GM19468 (cell line): ENCODE results near the gene SFXN4.
"Not testable (repeated sequence)": the region's sequence is repeated elsewhere in the genome, so short reads cannot be mapped to it uniquely, and the experiment has no call there.

Experiments used
- ATAC-seq: cut with Tn5 transposase; IDR thresholded peaks from one replicate; pipeline ENCODE4 v1.9.1; 2021; ENCODE audit warnings: mild to moderate bottlenecking, moderate library complexity, moderate number of reproducible peaks; ENCODE audit not compliant: unreplicated experiment; ENCODE audit errors: extremely low read depth

SFXN4 gene

DNA sequence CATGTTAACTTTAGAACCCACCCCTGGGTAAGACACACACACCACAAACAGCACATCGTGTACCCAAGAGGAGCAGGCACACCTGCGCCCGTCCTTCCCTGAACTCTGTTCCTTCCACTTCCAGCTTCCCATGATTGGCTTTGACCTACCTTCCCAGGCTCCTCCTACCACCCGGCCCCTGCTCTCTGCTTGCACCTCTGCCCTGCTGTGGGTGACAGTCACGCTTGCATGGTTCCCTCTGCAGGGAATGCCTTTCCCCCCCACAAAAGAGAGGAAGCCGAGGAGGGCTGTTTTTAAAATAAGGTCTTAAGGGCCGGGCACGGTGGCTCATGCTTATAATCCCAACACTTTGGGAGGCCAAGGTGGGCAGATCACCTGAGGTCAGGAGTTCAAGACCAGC is 16.4 kb downstream of the SFXN4 start:
- no peak for ATAC-seq

DNA sequence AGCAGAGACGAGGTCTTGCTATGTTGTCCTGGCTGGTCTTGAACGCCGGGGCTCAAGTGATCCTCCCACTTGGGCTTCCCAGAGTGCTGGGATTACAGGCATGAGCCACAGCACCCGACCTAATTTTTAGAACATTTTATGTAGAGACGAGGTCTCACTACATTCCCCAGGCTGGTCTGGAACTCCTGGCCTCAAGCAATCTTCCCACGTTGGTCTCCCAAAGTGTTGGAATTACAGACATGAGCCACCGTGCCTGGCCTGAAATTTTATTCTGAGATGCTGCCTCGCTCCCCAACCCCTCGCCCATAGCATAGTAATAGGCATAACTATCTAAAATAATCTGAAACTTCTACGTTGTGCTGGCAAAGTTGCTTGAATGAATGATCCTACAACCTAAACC is 21.9 kb downstream of the SFXN4 start:
- ATAC-seq, result no peak

DNA sequence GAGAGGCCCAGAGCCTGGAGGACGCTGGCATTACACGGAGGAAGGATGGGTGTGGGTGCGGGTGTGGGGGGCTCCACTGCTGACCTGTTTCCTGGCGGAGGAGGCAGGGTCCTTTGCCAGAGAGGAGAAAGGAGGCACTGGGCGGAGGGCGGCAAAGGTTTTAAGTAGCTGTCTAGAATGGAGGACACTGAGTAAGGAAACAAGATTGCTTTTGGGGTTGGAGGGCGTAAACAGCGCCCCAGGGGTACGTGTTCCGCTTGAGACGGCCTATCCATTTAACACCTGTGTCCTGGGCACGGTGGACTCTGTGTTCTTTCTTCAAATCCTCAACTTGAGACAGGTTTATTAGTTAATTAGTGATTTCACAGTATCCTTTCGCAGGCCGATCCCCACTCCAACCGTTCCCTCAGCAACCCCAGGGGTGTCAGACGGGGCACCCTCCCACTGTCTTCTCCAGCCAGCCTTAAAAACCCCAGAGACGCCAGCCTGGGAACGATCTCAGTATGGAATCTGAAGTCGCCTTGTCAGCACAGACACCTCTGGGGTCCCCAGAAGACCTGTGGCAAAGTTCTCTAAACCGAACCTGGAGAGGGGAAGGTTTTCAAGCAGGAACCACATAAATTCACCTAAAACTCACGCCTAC is 24.8 kb downstream of the SFXN4 start:
- no peak for ATAC-seq

DNA sequence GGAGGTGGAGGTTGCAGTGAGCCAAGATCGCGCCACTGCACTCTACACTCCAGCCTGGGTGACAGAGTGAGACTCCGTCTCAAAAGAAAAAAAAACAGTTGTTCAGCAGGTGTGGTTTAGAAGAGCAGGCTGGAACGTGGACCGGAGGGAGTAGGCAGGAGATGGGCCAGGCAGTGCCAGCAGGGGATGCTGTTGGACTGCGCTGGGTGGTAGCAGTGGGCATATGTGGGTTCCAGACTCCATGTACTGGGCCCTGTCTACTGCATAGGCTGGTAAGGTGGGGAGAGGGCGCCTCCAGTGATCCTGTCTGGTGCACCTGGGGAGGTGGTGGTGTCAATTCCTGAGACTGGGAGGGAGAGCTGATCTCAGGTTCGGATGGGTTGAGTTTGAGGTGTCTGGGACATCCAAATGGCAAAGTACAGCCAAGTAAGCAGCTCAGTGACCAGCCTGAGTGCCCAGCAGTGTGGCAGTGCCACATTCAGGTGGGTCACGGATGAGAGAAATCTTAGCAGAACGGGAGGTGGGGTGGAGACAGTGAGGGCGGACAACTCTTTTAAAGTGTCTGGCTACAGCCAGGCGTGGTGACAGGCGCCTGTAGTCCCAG is 25.9 kb downstream of the SFXN4 start:
- ATAC-seq, result no peak

DNA sequence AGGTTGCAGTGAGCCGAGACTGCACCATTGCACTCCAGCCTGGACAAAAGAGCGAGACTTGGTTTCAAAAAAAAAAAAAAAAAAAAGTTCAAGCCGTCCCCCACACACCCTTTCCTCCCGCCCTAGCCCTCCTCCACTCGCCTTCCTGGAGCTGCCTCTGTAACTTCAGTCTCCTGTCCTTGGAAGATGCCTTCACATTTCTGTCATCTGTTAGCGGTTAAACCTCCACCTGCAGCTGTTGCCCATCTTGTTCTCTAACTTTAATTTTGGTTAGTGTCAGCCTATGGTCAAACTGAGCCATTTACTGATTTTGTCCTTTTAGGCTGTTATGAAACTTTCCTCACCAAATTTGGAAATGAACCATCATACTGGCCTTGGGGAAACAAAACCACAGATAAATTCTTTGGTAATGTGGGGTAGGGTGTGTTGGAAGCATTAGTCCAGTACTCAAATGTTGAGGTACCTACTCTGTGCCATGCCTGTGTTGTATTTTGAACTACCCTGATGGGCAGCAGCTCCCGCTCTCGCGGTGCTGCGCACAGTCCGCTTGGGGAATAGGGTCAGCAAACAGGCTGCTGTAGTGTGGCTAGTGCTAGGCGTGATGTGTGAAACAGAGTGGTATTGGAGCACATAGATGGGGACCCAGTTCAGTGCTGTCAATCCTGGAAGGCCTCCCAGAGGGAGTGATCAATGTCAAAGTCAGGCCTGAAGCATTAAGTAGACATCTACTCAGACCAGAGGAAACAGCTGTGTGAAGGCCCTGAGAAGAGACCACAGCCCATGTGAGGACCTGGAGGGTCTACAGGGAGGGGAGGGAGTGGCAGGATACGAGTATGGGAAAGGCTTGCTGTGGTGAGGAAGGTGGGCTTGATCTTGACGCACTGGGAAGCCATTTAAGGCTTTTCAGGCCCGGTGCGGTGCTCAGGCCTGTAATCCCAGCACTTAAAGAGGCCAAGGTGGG is 26.9 kb downstream of the SFXN4 start:
- no peak for ATAC-seq

DNA sequence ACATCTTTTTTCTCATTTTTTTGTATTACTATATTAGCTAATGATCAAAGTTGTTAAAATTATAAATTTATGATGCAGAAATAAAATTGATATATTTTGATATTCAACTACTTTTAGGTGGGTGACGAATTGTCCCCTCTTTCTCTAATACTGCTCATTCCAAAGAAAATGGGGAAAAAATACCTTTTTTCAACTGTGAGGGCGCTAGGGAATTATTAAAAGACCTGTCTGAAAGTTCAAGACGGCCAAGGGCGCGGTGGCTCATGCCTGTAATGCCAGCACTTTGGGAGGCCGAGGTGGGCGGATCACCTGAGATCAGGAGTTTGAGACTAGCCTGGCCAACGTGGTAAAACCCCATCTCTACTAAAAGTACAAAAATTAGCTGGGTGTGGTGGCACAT is 27.6 kb downstream of the SFXN4 start:
- not testable (repeated sequence) for ATAC-seq

DNA sequence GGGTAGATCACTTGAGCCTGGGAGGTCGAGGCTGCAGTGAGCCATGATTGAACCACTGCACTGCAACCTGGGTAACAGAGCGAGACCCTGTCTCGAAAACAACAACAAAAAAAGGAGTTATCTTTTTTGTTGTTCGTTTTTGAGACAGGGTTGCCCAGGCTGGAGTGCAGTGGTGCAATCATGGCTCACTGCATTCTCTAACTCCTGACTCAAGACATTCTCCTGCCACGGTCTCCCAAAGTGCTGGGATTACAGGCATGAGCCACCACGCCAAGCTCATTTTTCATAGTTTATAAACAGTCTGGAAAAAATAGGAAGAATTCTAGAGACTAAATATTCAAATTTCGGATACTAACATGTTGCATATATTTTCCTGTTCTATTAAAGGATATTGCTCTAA is 29.4 kb downstream of the SFXN4 start:
- ATAC-seq, result no peak

DNA sequence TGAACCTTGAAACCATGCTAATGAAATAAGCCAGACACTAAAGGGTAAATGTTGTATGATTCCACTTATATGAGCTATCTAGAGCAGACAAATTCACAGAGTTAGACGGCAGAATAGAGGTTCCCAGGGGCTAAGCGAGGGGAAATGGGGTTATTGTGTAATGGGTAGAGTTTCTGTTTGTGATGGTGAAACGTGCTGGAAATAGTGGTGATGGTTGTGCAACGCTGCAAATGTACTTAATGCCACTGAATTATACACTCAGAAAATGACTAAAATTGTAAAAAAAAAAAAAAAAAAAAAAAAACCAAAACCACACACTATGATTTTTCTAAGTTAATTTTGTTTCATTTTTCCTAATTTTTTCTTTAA is 30.0 kb downstream of the SFXN4 start:
- no peak for ATAC-seq

DNA sequence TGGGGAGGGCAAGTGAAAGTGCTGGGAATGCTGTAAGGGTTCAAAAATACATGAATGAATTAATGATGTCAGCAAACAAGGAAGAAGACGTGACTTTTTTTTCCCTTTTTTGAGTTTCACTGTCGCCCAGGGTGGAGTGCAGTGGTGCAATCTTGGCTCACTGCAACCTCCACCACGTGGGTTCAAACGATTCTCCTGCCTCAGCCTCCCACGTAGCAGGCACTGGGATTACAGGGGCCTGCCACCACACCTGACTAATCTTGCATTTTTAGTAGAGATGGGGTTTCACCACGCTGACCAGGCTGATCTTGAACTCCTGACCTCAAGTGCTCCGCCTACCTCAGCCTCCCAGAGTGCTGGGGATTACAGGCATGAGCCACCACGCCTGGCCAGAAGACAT is 31.6 kb downstream of the SFXN4 start:
- ATAC-seq, result no peak

DNA sequence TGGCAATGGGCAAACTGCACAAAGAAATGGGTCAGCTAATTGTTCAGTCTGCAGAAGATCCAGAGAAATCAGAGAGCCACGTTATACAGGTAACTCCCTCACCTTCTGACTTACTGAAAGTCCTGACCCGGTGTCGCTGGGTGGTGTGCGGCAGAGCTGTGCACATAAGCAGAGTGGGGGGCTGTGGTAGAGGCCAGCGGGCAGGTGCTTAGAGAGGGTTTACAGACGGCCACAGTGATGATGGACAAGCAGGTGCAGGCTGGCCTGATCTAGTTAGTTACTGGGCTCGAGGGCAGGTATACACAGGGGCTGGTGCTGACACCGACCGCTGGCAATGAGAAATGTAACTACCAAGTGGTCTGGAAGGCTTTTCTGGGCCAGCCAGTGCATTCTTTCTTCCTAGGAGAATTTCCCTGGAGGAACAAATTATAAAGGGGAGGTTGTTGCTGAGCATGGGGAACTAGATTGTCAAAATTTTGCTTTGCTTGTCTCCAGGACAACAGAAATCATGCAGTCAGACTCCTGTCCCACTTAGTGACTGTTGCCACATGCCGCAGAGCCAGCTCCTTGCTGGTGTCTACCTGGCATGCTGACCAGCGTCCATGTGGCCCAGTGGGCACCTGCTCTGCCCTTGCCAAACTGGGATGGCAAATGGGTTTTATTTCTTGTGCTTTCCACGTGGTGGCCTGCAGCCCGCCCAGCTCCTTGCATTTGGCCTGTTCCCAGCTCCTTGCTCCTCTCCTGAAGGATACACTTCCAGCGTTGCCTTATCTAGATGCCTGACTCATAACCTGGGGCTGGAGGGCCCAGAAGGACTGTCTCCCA is 32.8 kb downstream of the SFXN4 start:
- ATAC-seq, result no peak

DNA sequence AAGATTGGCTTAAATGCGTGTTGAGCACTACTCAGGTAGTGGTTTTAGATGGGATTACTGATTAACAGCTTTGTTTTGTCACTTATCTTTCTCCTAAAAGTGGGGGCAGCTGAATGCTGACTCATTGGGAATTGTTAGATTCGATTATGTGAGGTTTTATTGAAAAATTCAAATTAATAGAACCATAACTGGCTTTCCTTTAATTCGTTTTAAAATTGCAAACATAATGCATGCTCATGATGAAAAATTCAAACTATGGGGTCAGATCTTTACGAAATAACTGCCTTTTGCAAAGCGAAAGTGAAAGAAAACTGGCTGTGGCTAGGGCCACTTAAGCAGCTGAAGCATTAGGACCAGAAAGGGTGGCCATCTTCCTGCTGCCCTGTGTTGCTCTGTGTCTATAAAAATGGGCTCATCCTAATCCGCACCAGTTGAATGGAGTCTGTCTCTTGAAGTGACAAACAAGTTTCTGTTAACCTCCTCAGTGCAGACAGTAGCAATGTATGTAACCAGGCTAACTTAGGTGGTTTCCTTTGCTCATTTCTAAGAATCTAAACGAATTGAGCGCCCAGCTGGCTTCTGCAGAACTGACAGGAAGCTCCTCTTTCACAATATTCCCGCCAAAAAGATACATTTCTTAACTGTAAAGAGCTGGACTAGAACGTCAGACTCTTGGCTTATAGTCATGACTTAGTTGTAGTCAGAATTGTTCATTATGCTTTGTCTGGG is 33.8 kb downstream of the SFXN4 start:
- no peak for ATAC-seq

DNA sequence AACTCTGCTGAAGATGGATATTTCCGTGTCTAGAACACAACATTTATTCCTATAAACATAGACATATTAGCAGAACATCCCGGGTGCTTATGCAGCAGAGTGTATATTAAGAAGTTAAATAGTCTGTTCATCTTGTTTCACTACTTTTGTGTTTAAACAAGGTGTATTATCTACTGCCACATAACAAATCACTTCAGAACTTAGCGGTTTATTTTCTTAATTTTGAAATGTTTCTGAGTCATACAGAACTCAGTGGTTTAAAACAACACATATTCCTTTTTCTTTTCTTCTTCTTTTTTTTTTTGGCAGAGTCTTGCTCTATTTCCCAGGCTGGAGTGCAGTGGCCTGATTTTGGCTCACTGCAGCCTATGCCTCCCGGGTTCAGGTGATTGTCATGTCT is 35.8 kb downstream of the SFXN4 start:
- ATAC-seq, result no peak

DNA sequence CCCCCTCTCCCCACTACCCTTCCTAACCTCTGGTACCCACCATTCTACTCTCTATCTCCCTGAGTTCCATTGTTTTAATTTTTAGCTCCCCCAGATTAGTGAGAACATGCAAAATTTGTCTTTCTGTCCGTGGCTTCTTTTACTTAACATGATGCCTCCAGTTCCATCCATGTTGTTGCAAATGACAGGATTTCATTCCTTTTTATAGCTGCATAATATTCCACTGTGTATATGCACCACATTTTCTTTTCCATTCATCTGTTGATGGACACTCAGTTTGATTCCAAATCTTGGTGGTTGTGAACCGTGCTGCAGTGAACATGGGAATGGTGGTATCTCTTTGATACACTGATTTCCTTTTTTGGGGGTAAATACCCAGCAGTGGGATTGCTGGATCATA is 39.6 kb downstream of the SFXN4 start:
- no peak for ATAC-seq

DNA sequence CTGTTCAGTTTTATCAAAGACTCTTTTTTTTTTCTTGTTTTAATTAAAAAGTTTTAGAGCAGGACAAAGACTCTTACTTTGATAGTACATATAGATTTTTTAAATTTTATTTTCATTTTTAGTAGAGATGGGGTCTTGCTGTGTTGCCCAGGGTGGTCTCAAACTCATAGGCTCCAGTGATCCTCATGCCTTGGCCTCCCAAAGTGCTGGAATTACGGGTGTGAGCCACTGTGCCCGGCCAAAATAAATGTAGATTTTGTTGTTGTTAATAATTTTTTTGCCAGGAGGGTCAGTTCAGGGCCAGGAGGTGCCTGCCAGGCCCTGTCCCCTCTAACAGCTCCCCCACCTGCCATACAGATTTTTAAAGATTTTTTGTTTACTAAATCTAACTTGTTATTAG is 44.6 kb downstream of the SFXN4 start:
- no peak for ATAC-seq

DNA sequence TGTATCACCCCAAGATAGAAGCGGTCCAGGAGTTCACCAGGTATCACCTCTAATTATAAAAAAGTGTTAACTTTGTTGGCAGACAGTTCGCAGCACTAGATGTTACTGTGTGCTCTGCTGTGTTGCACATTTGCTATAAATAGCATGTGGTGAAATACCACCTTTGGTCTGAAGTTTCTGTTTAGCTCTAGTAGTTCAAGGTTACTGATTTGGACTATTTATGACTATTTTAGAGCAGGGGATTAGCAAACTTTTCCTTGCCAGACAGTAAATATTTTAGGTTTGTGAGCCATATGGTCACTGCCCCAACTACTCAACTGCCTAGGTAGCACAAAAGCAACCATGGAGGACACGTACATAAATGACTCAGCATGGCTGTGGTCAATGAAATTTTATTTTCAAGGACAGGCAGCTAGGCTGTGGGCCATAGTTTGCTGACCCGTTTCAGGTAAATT is 45.1 kb downstream of the SFXN4 start:
- ATAC-seq, result peak; percentile 82

DNA sequence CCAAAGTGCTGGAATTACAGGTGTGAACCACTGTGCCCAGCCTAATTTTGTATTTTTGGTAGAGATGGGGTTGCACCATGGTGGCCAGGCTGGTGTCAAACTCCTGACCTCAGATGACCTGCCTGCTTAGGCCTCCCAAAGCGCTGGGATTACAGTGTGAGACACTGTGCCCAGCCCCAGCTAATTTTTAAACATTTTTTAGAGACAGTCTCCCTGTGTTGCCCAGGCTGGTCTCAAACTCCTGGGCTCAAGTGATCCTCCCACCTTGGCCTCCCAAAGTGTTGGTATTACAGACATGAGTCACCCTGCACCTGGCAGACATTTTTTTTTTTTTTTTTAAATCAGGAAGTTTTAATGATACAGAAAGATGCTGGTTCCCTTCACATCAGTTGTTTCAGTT is 46.1 kb downstream of the SFXN4 start:
- ATAC-seq, result no peak

DNA sequence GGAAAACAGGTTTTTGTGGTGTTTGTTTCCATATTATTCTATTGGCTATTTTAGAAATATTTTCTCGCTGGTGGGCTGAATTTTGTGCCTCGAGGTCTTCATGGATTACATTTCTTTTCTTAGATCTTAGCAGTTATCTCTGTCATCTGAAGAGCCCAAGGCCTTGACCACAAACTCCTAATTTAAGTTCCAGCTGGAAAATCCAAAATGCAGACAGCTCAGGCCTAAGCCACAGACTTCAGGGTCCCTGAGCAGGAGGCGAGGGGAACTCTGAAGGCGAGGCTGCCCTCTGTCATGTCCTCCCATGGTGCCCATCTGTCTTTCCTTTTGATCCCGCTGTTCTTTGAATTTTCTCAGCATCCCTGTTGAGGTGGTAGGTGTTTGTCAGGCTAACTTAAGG is 47.3 kb downstream of the SFXN4 start:
- no peak for ATAC-seq

DNA sequence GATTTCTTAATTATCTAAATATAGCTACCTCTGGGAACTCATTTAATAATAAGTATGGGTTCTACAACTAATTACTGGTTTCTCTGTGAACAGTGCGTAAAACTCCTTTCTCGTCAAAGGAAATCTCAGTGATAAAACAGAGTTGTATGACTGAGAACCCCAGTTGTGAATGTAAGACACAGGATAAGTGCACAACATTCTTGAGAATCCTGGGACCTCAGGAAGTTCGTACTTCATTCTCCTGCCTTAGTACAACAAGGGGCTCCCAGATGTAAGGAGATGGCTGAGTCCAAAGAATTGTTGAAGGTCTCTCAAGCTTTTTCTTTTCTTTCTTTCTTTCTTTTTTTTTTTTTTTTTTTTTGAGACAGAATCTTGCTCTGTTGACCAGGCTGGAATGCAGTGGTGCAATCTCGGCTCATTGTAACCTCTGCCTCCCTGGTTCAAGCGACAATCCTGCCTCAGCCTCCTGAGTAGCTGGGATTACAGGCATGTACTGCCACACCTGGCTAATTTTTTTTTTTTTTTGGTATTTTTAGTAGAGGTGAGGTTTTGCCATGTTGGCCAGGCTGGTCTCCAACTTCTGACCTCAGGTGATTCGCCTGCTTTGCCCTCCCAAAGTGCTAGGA is 49.1 kb downstream of the SFXN4 start:
- no peak for ATAC-seq

DNA sequence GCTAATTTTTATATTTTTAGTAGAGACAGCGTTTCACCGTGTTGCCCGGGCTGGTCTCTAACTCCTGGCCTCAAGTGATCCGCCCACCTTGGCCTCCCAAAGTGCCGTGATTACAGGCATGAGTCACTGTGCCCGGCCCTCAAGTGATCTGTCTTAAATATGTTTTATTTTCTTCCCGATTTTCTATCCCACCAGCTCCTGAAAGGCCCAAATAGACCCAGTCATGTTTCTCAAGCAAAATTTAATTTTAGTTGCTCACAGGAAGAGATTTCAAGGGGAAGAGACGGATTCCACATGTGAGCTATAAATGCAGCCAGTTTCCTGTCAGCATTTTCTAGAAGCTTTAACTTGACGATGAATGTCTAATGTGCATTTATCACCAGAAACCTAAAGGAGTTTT is 49.6 kb downstream of the SFXN4 start:
- ATAC-seq, result no peak
